Sigmoid colon (tissue), 7 donors: ENCODE data around the gene SHANK3. TPM values are rescaled to one million over a fixed set of nuclear protein-coding genes. Genes with fewer than 3 reads are reported as not detected.
"Not testable (repeated sequence)": the region's sequence is repeated elsewhere in the genome, so short reads cannot be mapped to it uniquely, and the experiment has no call there.

Experiments
- DNase-seq: peaks from one replicate; pipeline ENCODE4 v3.0.0-alpha.2; 2019
- H3K27ac ChIP-seq, 4 donors: fragments of 200-600 bp; sonication (generic); one replicate each; pipeline ENCODE4 v1.5.1; 2016 to 2019; ENCODE audit warnings: mild to moderate bottlenecking in 1 of 4
- H3K27me3 ChIP-seq, 3 donors: fragments of 200-600 bp; sonication (generic); one replicate each; pipeline ENCODE4 v1.5.1; 2019; ENCODE audit warnings: mild to moderate bottlenecking in 1 of 3
- H3K36me3 ChIP-seq, 4 donors: fragments of 200-600 bp; sonication (generic); one replicate each; pipeline ENCODE4 v1.5.1; 2016 to 2019
- H3K4me1 ChIP-seq, 4 donors: fragments of 200-600 bp; sonication (generic); one replicate each; pipeline ENCODE4 v1.5.1; 2017 to 2019
- H3K4me3 ChIP-seq, 4 donors: fragments of 200-600 bp; sonication (generic); one replicate each; pipeline ENCODE4 v1.5.1; 2017 to 2019; ENCODE audit warnings: mild to moderate bottlenecking in 2 of 4, moderate library complexity in 1 of 4
- H3K9me3 ChIP-seq, 4 donors: fragments of 200-600 bp in 3 of 4; sonication (generic) in 3 of 4; one replicate each; pipeline versions ENCODE4 v1.5.1 to v1.6.1; 2013 to 2019
- CTCF ChIP-seq, 4 experiments: fragments of 450-650 bp in 3 of 4; fragments of 200-600 bp in 1 of 4; IDR thresholded peaks; one replicate each; pipeline ENCODE4 v1.5.1; 2016 to 2019; ENCODE audit warnings: antibody characterized with exemption in 4 of 4, mild to moderate bottlenecking in 3 of 4, moderate library complexity in 2 of 4
- EP300 ChIP-seq, 4 donors: sonication (generic); formaldehyde crosslinking; IDR thresholded peaks; one replicate each; pipeline ENCODE4 v1.6.1; 2017; ENCODE audit warnings: antibody characterized with exemption in 4 of 4
- POLR2A ChIP-seq, 2 donors: fragments of 450-650 bp; IDR thresholded peaks; one replicate each; pipeline ENCODE4 v1.6.1; 2016; ENCODE audit warnings: antibody characterized with exemption in 2 of 2, mild to moderate bottlenecking in 2 of 2, moderate library complexity in 2 of 2
- POLR2AphosphoS5 ChIP-seq, 4 donors: sonication (generic); formaldehyde crosslinking; IDR thresholded peaks; one replicate each; pipeline ENCODE4 v1.6.1; 2017; ENCODE audit warnings: antibody characterized with exemption in 4 of 4
- whole genome bisulfite sequencing, 2 donors: extraction: QIAGEN DNeasy Blood & Tissue Kit; methylation state at CpG; one replicate each; pipeline ENCODE4 v1.1.7; 2013; 5-methylcytosine and 5-hydroxymethylcytosine counted together
- intact Hi-C: fragments of 100-400 bp; cut with DNase I; formaldehyde crosslinking; loops from one replicate; pipeline ENCODE4 v1.15.1; 2023
- polyA plus RNA-seq, 3 donors: library from polyadenylated mRNA; stranded (reverse); fragments of 200-250 nt; gene quantifications; one replicate each; pipeline ENCODE4 v1.2.3, GENCODE V29; 2013
- total RNA-seq, 4 donors: library from RNA; depleted of rRNA; stranded (reverse); fragments of >200 nt; gene quantifications; one replicate each; pipeline ENCODE4 v1.1.0, GENCODE V29; 2016
- donor health status: healthy with polysubstance abuse.
- donor health status: Bipolar disorder and iron deficiency.
- donor health status: healthy.

Gene SHANK3
- total and polyA plus RNA-seq, 7 donors, result 0.23 to 14.4 (median 3.2) TPM

GRCh38 chr22:50640857-50641647 lies 31.6 kb upstream of the SHANK3 start:
- WGBS, 2 donors, result 85 to 87% methylated on average over 15 of the region's 15 CpGs
- TF ChIP-seq CTCF (IDR thresholded peaks at IDR 0.05), result no peak
- TF ChIP-seq POLR2AphosphoS5 (IDR thresholded peaks at IDR 0.05), result no peak
- peak in 1 of 4 donors; percentile 18 for TF ChIP-seq EP300 (IDR thresholded peaks at IDR 0.05)
- TF ChIP-seq POLR2A (IDR thresholded peaks at IDR 0.05), result no peak
- no peak for DNase-seq

GRCh38 chr22:50641696-50642607 lies 30.7 kb upstream of the SHANK3 start:
- DNase-seq, result peak; percentile 64
- Histone ChIP-seq H3K9me3 (no peaks in the 10 kb centered on the region), H3K27me3 (peaks cover 0 to 53% (median 16%) of the 10 kb centered on the region in 3 donors), H3K27ac (peak overlapping the region in 1 of 4 donors; percentile 4), H3K4me3 (no peak overlapping the region), H3K4me1 (peaks cover 0 to 11% (median 2%) of the 10 kb centered on the region in 4 donors), H3K36me3 (no peaks in the 10 kb centered on the region)
- WGBS, 2 donors, result 27 to 32% methylated on average over 17 of the region's 17 CpGs
- intact Hi-C loops, result no loop called here
- TF ChIP-seq POLR2AphosphoS5 (IDR thresholded peaks at IDR 0.05), result no peak
- TF ChIP-seq EP300 (IDR thresholded peaks at IDR 0.05), result no peak
- no peak for TF ChIP-seq POLR2A (IDR thresholded peaks at IDR 0.05)
- no peak for TF ChIP-seq CTCF (IDR thresholded peaks at IDR 0.05)

More at GRCh38 chr22:50640857-50641647, 31.6 kb upstream of the SHANK3 start:
- peak overlapping the region in 1 of 4 donors; percentile 4 for H3K27ac ChIP-seq
- no peaks in the 10 kb centered on the region for H3K36me3 ChIP-seq
- H3K4me1 ChIP-seq, result peaks cover 0 to 11% (median 2%) of the 10 kb centered on the region in 4 donors
- intact Hi-C loops, result no loop called here
- H3K4me3 ChIP-seq, result no peak overlapping the region
- H3K9me3 ChIP-seq, result no peaks in the 10 kb centered on the region
- peaks cover 0 to 48% (median 13%) of the 10 kb centered on the region in 3 donors for H3K27me3 ChIP-seq

- WGBS, 2 donors, result 90 to 92% methylated on average over 17 of the region's 17 CpGs
- H3K27me3 ChIP-seq, result peaks cover 0 to 53% (median 16%) of the 10 kb centered on the region in 3 donors
- H3K9me3 ChIP-seq, H3K27ac ChIP-seq, H3K4me3 ChIP-seq, DNase-seq, intact Hi-C loops, H3K36me3 ChIP-seq: not testable (repeated sequence)
- H3K4me1 ChIP-seq, result peaks cover 0 to 11% (median 2%) of the 10 kb centered on the region in 4 donors
These were observed 29.4 kb upstream of the SHANK3 start for GRCh38 chr22:50643021-50643820.

GRCh38 chr22:50643821-50644101 lies 28.9 kb upstream of the SHANK3 start:
- H3K4me3 ChIP-seq, H3K9me3 ChIP-seq, DNase-seq, H3K36me3 ChIP-seq, H3K27ac ChIP-seq, intact Hi-C loops: not testable (repeated sequence)
- Histone ChIP-seq H3K27me3 (peaks cover 0 to 53% (median 16%) of the 10 kb centered on the region in 3 donors), H3K4me1 (peaks cover 0 to 11% (median 2%) of the 10 kb centered on the region in 4 donors)
- WGBS, 2 donors, result 50 to 74% methylated on average over 3 of the region's 3 CpGs

- no peak overlapping the region for H3K27ac ChIP-seq
- intact Hi-C loops, result no loop called here
- H3K4me1 ChIP-seq, result no peaks in the 10 kb centered on the region
- no peaks in the 10 kb centered on the region for H3K36me3 ChIP-seq
- TF ChIP-seq POLR2A (IDR thresholded peaks at IDR 0.05) (no peak), CTCF (IDR thresholded peaks at IDR 0.05) (no peak), EP300 (IDR thresholded peaks at IDR 0.05) (no peak), POLR2AphosphoS5 (IDR thresholded peaks at IDR 0.05) (no peak)
- H3K4me3 ChIP-seq, result no peak overlapping the region
- peaks cover 0 to 31% (median 0%) of the 10 kb centered on the region in 3 donors for H3K27me3 ChIP-seq
- no peak for DNase-seq
- 86 to 88% methylated on average over 10 of the region's 10 CpGs for WGBS, 2 donors
- no peaks in the 10 kb centered on the region for H3K9me3 ChIP-seq
These were observed 19.4 kb upstream of the SHANK3 start for GRCh38 chr22:50653256-50653655.

GRCh38 chr22:50654664-50655063 lies 18.0 kb upstream of the SHANK3 start:
- 80 to 88% methylated on average over 6 of the region's 6 CpGs for WGBS, 2 donors
- intact Hi-C loops, DNase-seq: not testable (repeated sequence)

More at GRCh38 chr22:50654664-50655063, 18.0 kb upstream of the SHANK3 start:
- H3K27ac ChIP-seq, H3K9me3 ChIP-seq, H3K4me3 ChIP-seq, H3K36me3 ChIP-seq, H3K4me1 ChIP-seq: not testable (repeated sequence)
- peaks cover 0 to 40% (median 0%) of the 10 kb centered on the region in 3 donors for H3K27me3 ChIP-seq
